Stimulated activated CD8-positive, alpha-beta memory T cell treated with anti-CD3 and anti-CD28 coated beads, Interleukin-12 subunit alpha, Interleukin-12 subunit beta, amount 100 ng/mL, for 1 hour (primary cell): ENCODE measurements around the gene FHL1.
"Not testable (repeated sequence)": the region's sequence is repeated elsewhere in the genome, so short reads cannot be mapped to it uniquely, and the experiment has no call there.

Source experiments
- DNase-seq: peaks from one replicate; pipeline ENCODE4 v3.0.0-alpha.2; 2020; ENCODE audit warnings: low read depth

Gene FHL1

GRCh38 chrX:136146614-136147314, 569 bp upstream of the FHL1 start:
- DNase-seq, result no peak

GRCh38 chrX:136147976-136148375, 643 bp downstream of the FHL1 start:
- no peak for DNase-seq

GRCh38 chrX:136148391-136148790, 1.1 kb downstream of the FHL1 start:
- no peak for DNase-seq

GRCh38 chrX:136154998-136155397, 7.7 kb downstream of the FHL1 start:
- DNase-seq, result no peak

GRCh38 chrX:136156560-136157117, 9.3 kb downstream of the FHL1 start:
- no peak for DNase-seq

GRCh38 chrX:136157187-136157586, 9.9 kb downstream of the FHL1 start:
- no peak for DNase-seq

- DNase-seq, result no peak
Observed at GRCh38 chrX:136158685-136159084, 11.4 kb downstream of the FHL1 start.

GRCh38 chrX:136159611-136160025, 12.3 kb downstream of the FHL1 start:
- no peak for DNase-seq

- no peak for DNase-seq
Observed at GRCh38 chrX:136162827-136163570, 15.7 kb downstream of the FHL1 start.

- DNase-seq, result no peak
Observed at GRCh38 chrX:136163689-136164088, 16.4 kb downstream of the FHL1 start.

- no peak for DNase-seq
Observed at GRCh38 chrX:136165406-136165805, 18.1 kb downstream of the FHL1 start.

GRCh38 chrX:136166221-136166855, 19.0 kb downstream of the FHL1 start:
- DNase-seq, result no peak

- DNase-seq, result not testable (repeated sequence)
Observed at GRCh38 chrX:136167989-136168388, 20.7 kb downstream of the FHL1 start.

GRCh38 chrX:136168929-136169735, 21.8 kb downstream of the FHL1 start:
- DNase-seq, result no peak

GRCh38 chrX:136170139-136170800, 22.9 kb downstream of the FHL1 start:
- DNase-seq, result no peak

- no peak for DNase-seq
Observed at GRCh38 chrX:136171420-136171819, 24.1 kb downstream of the FHL1 start.

- DNase-seq, result no peak
Observed at GRCh38 chrX:136176399-136176825, 29.1 kb downstream of the FHL1 start.

GRCh38 chrX:136179133-136179532, 31.8 kb downstream of the FHL1 start:
- DNase-seq, result no peak

GRCh38 chrX:136182414-136182813, 35.1 kb downstream of the FHL1 start:
- no peak for DNase-seq

- DNase-seq, result no peak
Observed at GRCh38 chrX:136183172-136183571, 35.8 kb downstream of the FHL1 start.

GRCh38 chrX:136183917-136184316, 36.6 kb downstream of the FHL1 start:
- DNase-seq, result no peak
